Non-pigmented ciliary epithelial cell (primary cell): Measurements from ENCODE around the gene CALN1.

Experiments
- DNase-seq: peaks from one replicate; pipeline ENCODE4 v3.0.0-alpha.2; 2010; ENCODE audit warnings: low read depth

Gene CALN1

DNA sequence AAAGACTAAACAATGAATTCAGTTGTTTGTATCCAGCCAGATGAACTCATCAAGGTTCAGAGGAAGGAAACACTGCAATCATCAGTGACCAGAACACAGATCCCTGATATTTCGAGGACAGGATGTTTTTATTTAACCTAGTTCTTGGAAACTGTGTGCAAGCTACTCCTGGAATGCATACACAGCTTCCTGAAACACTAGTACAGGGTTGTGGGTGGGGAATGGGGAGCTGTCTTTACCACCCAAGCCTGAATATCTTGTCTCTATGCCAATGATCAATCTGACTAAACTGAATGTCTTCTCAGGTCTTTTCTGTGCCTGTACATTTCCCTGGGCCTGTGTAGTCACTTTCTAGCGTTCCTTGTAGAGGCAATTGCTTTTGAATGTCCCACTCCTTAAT is 374.6 kb downstream of the CALN1 start:
- no peak for DNase-seq

DNA sequence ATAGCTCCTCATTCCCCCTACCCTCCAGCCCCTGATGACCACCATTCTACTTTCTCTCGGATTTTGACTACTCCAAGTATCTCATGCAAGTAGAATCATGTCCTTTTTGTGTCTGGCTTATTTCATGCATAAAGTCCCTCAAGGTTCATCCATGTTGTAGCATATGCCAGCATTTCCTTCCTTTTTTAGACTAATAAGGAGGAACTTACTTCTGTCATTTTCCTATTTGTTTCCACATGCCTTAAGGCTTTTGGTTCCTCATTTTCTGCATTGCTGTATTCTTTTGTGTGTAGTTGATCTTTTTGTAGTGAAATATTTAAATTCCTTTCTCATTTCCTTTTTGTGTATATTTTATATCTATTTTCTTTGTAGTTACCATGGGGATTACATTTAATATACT is 376.9 kb downstream of the CALN1 start:
- DNase-seq, result no peak

DNA sequence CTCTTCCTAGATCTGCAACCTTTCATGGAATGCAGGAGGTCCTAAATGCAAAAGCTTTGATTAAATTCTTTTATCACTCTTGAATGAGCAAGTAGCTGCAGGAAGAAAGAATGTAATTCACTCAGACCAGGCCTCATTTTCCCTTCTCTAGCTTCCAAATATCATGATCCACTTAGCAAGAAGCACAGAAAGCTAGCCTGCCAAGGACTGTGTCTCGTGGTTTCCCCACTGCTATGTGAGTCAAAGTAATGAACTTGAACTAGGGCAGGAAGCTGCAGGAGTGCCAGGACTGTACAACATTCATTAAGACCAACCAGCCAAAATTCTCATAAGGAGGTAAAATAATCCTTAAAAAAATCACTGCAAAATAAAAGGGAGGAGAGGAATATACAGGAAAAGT is 379.2 kb downstream of the CALN1 start:
- no peak for DNase-seq

DNA sequence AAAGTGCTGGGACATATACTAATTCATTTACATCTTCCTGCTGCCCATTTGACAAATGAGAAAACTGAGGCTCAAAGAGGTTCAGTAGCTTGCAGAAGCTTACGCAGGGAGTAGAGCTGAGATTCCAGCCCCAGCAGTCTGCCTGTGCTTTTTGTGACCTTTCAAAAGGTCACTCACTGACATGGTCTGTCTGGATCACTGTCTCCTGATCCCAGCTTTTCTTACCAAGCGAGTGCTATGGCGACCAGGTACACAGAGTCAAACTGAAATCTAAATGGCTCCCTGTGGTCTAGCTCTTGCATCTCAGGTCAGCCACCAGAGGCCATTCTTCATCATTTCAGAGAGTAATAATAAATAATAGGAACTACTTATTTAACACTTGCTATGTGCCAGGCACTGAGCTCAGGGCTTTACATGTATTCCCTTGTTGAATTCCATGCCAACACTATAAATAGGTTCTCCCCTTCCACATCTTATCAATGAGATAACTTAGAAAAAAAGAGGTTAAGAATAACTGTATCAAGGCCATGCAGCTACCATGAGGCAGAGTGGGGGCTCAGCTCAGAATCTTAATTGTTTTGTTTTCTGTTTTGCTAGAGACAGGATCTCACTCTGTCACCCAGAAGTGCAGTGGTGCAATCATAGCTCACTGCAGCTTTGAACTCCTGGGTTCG is 381.0 kb downstream of the CALN1 start:
- no peak for DNase-seq

DNA sequence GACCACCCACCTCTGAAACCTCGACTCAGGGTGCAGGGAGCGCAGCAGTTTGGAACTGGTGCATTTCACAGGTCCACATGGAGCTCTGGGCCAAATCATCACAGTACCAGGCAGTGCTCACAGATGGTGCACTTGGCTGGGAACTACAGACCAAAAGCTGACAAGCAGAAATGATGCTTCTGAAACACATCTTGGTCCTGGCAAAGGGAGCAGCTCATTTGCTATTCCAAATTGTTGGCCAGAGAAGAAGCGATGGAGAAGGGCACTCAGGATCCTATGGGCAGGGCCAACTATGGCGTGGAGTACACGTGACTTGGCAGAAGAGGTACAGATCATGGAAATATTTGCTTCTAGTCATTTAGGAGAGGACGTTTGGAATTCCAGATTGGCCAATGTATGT is 383.9 kb downstream of the CALN1 start:
- DNase-seq, result no peak

DNA sequence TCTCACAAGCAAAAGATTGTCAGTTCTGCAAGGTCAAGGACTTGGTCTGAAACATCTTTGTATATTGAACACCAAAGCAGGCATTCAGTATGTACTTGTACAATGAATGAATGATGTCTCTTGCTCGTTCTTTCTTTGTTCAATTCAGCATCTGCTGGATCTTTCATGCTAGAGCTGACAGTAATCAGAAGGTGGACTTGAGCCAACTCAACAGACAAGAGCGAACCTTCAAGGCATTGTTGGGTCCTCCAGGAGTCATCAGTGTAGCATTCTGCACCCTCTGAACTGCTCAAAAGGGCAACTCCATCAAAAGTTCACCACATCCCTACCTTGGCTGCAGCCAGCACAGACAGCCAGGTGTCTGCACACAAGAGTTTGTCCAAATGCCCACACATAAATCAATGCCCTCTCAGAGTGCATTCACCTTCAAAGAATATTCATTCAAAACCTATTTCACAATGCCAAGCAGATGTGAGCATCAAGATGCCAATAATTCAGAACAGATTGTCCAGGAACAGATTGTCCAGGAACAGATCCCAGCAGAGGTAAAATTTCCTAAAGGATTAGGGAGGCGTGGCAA is 386.7 kb downstream of the CALN1 start:
- DNase-seq, result no peak

DNA sequence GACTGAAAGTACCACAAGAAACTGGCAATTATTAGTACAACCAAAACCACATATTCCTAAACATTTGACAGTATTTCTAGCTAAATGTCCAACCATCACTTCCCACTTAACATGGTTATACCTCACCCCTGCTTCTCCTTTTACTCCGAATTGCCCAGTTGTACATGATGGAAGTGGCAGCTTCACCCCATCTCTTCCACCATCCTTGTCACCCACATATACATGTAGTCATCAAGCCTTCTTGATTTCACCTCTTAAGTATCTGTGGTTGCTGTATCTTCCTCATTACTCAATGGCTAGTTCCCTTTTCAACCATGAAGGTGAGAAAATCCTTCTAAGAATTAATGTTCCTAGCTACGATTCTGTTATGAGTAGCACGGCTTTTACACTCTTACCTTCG is 388.2 kb downstream of the CALN1 start:
- DNase-seq, result no peak

DNA sequence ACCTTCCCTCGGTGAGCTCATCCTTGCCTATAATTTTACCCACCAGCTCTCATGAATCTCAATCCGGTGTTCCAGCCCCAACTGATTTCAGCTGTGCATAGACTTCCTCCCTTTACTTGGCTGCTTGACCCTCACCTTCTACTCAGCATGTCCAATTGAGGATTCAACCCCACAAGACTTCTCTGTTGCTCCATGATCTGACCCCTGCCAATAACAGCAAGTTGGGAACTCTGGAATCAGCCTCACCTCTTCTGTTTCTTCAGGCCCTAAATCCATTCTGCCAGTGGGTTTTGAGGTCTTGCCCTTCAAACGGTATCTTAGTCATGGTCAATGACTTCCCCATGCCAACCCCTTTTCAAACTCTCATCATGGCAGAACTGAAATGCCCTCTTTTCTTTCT is 390.4 kb downstream of the CALN1 start:
- no peak for DNase-seq

DNA sequence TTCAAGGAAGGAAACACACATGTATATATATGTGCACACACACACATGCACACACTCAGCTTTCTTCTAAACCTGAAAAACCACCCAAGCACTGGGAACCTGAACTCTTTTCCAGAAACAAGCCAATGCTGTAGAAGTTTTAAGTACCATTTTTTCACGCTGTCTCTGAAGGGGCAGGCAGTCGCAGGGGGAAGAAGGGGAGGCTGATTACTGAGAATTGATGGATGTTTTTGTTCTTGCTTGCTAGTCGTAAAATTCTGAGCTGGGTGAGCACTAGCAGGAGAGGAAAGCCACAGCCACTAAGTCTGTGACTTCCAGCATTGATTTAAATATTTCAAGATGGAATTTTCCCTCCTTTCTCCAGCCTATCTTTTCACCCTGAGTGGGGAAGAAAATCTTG is 391.8 kb downstream of the CALN1 start:
- no peak for DNase-seq

DNA sequence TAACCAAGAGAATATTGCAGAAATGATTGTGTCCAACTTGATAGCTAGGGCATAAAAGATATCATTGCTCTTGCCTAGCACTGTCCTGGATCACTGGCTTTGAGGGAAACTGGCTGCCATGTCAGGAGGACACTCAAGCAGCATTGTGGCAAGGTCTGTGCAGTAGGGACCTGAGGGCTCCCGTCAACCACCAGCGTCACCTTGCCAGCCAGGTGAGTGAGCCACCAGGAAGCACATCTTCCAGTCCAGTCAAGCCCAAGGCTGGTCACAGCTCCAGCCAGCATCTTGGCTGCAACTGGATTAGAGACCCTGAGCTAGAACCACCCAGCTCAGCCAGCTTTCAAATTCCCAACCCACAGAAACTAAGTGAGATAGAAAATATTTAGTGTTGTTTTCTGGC is 392.7 kb downstream of the CALN1 start:
- no peak for DNase-seq

DNA sequence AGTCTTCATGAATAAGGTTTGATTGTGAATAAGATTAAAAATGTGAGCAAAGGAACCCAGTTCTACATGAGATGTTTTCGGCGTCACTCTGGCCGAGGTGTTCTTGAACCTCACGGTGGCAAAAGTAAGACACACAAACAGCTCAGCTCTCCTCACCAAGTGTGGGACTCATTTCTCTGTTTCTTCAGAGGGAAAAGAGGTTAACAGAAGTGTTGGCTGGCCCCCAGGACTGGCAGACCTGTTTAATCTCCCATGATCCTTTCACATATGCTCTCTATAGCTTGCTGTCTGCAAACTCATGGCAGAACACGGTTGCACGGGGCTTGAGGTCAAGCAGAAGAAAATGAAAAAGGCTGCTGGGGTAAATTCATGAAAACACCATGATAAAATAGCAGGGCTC is 394.4 kb downstream of the CALN1 start:
- DNase-seq, result no peak

DNA sequence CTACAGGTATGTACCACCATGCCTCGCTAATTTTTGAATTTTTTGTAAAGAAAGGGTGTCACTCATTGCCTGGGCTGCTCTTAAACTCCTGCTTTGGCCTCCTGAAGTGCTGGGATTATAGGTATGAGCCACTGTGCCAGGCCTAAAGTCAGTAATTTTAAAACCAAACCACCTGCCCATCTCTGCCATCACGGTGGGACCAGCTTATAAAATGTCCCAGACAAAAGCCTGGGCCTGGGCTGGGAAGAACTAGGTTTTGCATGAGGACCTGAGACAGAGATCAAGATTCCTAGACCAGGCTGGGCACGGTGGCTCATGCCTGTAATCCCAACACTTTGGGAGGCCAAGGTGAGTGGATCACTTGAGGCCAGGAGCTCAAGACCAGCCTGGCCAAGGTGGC is 395.6 kb downstream of the CALN1 start:
- no peak for DNase-seq

DNA sequence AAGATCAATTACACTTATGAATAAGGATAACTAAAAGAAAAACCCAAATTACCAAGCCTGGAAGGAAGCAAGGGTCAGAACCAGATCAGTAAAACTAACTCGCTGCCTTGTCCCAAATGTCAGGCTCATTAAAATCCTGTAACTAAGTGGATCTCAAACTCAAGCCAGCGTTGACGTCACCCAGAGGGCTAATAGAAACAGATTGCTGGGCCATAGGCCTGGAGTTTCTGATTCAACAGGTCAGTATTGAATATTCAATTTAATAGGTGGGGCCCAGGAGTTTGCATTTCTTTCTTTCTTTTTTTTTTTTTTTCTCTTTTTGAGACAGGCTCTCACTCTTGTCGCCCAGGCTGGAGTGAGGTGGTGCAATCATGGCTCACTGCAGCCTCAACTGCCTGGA is 397.0 kb downstream of the CALN1 start:
- no peak for DNase-seq

DNA sequence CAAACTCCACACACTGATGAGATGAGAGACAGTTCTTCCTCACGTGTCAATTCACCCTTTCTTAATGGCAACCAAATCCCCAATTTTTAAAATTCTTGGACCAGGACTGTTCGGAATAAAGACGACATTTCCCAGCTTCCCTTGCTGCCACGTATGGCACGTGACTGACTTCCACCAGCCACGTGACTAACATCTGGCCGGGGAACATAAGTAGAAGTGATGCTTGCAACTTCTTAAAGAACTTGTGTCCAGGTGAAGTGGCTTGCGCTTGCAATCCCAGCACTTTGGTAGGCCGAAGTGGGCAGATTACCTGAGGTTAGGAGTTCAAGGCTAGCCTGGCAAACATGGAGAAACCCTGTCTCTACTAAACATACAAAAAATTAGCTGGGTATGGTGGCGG is 405.1 kb downstream of the CALN1 start:
- DNase-seq, result no peak

DNA sequence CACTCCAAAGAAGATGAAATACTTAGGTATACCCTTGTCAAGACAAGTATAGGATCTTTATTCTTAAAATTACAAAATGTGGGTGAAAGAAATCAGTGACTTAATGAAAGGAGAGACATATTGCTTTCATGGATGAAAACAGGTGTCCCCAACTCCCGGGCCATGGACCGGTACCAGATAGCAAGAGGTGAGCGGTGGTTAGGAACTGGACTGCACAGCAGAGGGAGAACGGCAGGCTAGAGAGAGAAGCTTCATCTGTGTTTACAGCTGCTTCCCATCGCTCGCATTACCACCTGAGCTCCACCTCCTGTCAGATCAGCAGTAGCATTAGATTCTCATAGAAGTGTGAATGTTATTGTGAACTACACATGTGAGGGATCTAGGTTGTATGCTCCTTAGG is 408.9 kb downstream of the CALN1 start:
- no peak for DNase-seq

DNA sequence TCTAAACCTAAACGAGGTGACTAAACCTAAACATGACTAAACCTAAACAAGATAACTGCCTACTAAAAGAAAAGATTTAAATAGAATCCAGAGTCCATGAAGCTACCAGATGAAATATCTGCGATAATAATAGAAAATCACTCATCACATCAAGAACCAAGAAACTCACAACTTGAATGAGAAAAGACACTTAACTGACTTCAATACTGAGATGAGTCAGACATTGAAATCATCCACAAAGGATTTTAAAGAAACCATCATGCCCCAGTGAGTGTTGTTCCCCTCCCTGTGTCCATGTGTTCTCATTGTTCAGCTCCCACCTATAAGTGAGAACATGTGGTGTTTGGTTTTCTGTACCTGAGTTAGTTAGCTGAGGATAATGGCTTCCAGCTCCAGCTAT is 416.0 kb downstream of the CALN1 start:
- DNase-seq, result no peak

DNA sequence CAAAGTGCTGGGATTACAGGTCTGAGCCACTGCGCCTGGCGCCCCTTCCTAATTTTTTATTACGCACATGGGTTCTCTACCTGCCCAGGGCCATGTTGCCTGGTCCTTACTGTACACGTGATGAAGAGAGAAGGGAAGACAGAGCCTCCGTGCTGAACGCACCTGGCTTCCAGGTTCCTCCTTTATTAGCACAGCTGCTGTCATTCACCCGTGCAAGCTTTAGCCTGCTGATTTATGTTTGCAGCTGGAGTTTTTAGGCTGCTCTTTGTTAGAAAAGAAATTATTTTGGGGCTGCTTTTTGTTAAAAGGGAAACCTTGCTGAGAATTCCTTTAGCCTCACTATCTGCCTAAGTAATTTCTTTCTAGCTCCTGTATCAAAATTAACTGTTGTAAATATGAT is 417.0 kb downstream of the CALN1 start:
- no peak for DNase-seq

DNA sequence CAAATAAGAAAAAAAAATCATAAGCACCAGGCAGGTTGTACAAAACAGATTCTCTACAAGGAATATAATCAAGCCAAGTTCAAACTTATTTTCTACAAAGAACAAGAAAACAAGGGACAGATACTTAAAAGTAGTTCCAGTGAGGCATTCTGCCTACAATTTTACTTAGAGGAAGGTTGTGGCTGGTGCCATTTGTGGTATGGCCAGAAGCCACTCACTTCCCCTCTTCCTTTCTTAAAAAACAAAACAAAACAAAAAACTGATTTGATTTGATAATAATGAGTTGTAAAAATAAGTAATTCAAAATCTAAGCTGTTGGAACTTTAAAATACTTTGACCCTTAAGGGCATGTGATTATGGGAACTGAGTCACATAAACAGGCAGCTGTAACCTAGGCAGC is 420.6 kb downstream of the CALN1 start:
- DNase-seq, result no peak

DNA sequence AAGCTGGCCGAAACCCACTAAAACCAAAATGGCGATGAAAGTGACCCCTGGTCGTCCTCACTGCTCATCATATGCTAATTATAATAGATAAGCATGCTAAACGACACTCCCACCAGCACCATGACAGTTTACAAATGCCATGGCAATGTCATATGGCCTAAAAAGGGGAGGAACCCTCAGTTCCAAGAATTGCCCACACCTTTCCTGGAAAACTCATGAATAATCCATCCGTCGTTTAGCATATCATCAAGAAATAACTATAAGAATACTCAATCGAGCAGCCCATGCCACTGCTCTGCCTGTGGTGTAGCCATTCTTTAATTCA is 422.0 kb downstream of the CALN1 start:
- DNase-seq, result no peak

DNA sequence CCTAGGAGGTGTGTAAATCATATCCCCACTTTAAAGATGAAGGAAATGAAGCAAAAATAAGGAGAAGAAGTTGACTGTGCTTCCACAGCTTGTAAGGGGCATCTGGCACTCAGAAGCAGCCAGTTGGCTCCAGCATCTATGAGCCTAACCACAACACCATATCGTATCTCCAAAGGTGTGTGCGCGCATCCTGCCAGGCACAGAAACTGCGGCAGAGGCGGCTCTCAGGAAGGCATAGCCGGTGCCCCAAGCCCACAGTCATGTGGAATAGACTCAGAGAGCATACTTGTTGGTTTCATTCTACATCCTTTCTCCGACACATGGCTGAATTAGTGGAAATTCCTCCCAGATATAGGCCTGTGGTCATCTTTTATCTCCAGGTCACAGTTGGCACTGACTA is 423.9 kb downstream of the CALN1 start:
- DNase-seq, result no peak

DNA sequence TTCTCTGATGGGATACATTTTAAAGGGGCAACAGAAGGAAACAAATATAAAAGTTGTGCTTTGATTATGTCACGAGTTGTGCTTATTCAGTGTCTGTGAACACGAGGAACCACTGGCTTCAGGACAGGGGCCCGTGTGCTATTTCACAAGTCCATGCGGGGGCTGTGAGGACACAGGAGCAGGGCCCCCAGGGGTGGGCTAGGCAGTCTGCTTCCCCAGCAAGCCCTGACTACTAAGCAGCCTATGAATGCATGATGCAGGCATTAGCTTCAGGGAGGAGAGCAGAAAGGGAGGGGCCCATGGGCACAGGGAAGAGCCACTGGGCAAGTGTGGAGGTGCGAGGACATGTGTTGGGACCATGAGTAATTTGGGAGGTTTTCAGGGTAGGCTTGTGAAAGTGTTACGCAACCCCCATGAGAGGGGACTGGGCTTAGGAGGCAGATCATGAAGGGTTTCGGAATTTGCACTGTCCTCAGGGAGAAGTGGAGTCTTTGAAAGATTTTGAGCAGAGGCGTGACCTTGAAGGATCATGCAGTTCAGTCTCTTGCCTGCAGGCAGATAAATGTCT is 424.9 kb downstream of the CALN1 start:
- DNase-seq, result no peak

DNA sequence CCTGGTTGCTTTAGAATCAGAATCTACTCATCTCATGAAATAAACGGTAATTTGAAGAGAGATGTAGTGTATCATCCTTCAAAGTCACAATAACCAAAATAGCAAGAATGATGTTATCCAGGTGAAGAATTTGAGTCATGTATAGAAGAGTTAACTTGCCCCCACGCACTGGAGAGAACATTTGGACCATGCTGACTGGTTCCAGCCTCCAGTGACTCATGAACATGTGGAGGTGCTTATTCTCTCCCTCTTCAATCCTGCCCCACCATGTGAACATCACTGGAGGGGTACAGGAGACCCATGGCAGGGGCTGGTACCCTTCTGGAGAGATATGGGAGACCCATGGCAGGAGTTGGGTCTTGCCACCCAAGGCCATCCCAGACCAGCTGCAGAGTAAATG is 427.8 kb downstream of the CALN1 start:
- no peak for DNase-seq

DNA sequence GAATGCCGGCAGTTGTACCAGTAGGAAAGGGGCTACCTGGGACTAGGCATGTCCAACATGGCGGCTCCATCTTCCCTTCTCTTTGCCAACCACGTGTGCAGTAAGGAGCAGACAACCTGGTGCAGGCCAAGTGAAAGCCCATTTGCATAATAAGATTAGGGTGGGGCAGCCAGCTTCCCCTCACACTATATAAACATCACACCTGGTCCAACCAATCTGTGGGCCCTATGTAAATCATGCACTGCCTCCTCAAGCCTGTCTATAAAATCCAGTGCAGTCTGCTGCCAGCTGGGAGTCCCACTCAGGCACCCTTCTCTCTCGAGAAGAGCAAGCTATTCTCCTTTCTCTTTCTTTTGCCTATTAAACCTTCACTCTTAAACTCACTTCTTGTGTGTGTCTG is 429.3 kb downstream of the CALN1 start:
- DNase-seq, result no peak

DNA sequence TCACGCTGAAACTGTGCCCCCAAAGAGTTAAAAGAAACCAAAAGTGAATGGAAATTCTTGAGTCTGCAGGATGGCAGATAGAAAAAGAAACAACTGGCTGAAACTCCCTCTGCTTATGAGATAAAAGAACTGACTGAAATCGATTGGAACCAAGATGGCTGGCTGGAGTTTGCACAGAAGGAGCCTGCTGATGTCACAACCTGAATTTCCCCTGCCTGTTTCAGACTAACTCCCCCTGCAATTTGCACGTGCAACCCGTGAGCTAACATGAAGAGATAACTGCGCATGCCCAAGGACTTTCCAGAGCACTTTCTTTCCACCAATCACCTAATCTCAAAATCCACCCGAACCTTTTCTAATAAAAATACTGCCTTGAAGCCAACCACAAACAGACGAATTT is 435.5 kb downstream of the CALN1 start:
- DNase-seq, result no peak
